Measurements from ENCODE around the gene PGC. TPM values are rescaled to one million over a fixed set of nuclear protein-coding genes. Genes with fewer than 3 reads are reported as not detected.

PGC gene
- total and polyA plus RNA-seq, 4 donors, result 19.2 to 1,394 (median 467) TPM

DNA sequence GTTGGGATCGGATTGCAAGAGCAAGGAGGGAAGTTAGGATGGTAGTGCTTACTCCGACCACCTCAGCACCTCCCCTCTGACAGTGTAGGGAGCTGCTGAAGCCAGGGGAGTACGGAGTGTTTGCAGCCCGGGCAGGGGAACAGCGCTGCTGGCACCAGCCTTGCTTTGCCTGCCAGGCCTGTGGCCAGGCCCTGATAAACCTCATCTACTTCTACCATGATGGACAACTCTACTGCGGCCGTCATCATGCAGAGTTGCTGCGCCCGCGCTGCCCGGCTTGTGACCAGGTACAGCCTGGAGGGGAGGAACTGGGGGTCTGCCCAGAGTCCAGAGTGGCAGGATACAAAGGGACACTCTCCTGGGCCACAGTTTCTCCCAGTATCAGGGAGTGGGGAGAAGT, 38.1 kb upstream of the PGC start:
- no peak overlapping the region for H3K4me3 ChIP-seq
- H3K27me3 ChIP-seq (ENCODE audit: control insufficient read depth in 3 of 3, insufficient read depth in 3 of 3, low read length in 2 of 3), result no peaks in the 10 kb centered on the region
- no peak for ATAC-seq (ENCODE audit: insufficient read depth, low FRiP score)
- no peak overlapping the region for H3K27ac ChIP-seq (ENCODE audit: low read depth in 1 of 2, low read length in 1 of 2)
- no peak for DNase-seq
- 72 to 78% methylated on average over 11 of the region's 11 CpGs for WGBS, 2 donors
- peaks cover 2 to 28% (median 16%) of the 10 kb centered on the region in 5 donors for H3K4me1 ChIP-seq (ENCODE audit: control insufficient read depth in 5 of 5, insufficient read depth in 5 of 5, low read length in 5 of 5)
- H3K36me3 ChIP-seq (ENCODE audit: control insufficient read depth in 4 of 4, insufficient read depth in 4 of 4, low read length in 4 of 4), result peaks cover 3 to 18% (median 9%) of the 10 kb centered on the region in 4 donors
- H3K9me3 ChIP-seq (ENCODE audit: control insufficient read depth in 4 of 4, insufficient read depth in 3 of 4, low read length in 3 of 4), result no peaks in the 10 kb centered on the region
- no peak overlapping the region for H3K9ac ChIP-seq (ENCODE audit: insufficient read depth in 1 of 2, low read length in 2 of 2)
- TF ChIP-seq, protein P1, sequence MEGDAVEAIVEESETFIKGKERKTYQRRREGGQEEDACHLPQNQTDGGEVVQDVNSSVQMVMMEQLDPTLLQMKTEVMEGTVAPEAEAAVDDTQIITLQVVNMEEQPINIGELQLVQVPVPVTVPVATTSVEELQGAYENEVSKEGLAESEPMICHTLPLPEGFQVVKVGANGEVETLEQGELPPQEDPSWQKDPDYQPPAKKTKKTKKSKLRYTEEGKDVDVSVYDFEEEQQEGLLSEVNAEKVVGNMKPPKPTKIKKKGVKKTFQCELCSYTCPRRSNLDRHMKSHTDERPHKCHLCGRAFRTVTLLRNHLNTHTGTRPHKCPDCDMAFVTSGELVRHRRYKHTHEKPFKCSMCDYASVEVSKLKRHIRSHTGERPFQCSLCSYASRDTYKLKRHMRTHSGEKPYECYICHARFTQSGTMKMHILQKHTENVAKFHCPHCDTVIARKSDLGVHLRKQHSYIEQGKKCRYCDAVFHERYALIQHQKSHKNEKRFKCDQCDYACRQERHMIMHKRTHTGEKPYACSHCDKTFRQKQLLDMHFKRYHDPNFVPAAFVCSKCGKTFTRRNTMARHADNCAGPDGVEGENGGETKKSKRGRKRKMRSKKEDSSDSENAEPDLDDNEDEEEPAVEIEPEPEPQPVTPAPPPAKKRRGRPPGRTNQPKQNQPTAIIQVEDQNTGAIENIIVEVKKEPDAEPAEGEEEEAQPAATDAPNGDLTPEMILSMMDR (IDR thresholded peaks at IDR 0.05; ENCODE audit: control extremely low read depth, extremely low read depth), result no peak

GRCh38 chr6:41784581-41785171, 37.5 kb upstream of the PGC start:
- H3K4me1 ChIP-seq (ENCODE audit: control insufficient read depth in 5 of 5, insufficient read depth in 5 of 5, low read length in 5 of 5), result peaks cover 2 to 28% (median 16%) of the 10 kb centered on the region in 5 donors
- no peak for ATAC-seq (ENCODE audit: insufficient read depth, low FRiP score)
- TF ChIP-seq, protein P1 (IDR thresholded peaks at IDR 0.05; ENCODE audit: control extremely low read depth, extremely low read depth), result no peak
- WGBS, 2 donors, result 43 to 67% methylated on average over 5 of the region's 5 CpGs
- H3K27ac ChIP-seq (ENCODE audit: low read depth in 1 of 2, low read length in 1 of 2), result peak overlapping the region in 1 of 2 donors; percentile 21
- H3K9ac ChIP-seq (ENCODE audit: insufficient read depth in 1 of 2, low read length in 2 of 2), result no peak overlapping the region
- DNase-seq, result no peak
- no peaks in the 10 kb centered on the region for H3K9me3 ChIP-seq (ENCODE audit: control insufficient read depth in 4 of 4, insufficient read depth in 3 of 4, low read length in 3 of 4)
- peaks cover 2 to 13% (median 6%) of the 10 kb centered on the region in 4 donors for H3K36me3 ChIP-seq (ENCODE audit: control insufficient read depth in 4 of 4, insufficient read depth in 4 of 4, low read length in 4 of 4)
- no peak overlapping the region for H3K4me3 ChIP-seq
- H3K27me3 ChIP-seq (ENCODE audit: control insufficient read depth in 3 of 3, insufficient read depth in 3 of 3, low read length in 2 of 3), result no peaks in the 10 kb centered on the region

DNA sequence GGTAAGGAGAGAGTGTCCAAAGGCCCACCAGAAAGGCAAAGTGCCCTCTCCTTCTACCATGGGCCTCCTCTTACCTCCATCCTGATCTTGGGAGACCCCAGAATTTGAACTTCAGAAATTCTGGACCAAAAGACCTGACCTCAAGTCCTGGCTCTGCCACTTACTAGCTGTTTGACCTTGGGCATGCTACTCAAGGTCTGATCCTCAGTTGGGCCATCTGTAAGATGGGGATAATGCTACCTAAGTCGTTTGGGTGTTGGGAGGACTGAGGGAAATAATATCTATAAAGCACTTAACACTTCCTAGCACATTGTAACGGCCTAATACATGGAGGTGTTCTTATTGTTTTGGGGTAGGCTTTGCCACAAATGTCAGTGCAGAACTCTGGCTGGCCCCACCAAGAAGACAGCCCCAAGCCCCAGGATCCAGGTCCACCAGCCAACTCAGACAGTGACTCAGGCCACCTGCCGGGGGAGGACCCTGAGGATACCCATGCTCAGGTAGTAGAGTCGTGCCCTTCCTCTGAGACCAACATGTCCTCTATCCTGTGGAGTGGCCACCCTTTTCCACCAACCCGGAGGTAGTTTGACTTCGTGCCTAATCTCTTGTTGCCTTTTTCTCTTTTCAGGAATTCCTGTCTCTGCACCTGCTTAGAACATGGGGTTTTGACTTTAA, 36.0 kb upstream of the PGC start:
- 80 to 86% methylated on average over 6 of the region's 6 CpGs for WGBS, 2 donors
- TF ChIP-seq, protein P1 (IDR thresholded peaks at IDR 0.05; ENCODE audit: control extremely low read depth, extremely low read depth), result no peak
- no peak for DNase-seq
- H3K36me3 ChIP-seq (ENCODE audit: control insufficient read depth in 4 of 4, insufficient read depth in 4 of 4, low read length in 4 of 4), result peaks cover 0 to 5% (median 0%) of the 10 kb centered on the region in 4 donors
- no peaks in the 10 kb centered on the region for H3K27me3 ChIP-seq (ENCODE audit: control insufficient read depth in 3 of 3, insufficient read depth in 3 of 3, low read length in 2 of 3)
- H3K27ac ChIP-seq (ENCODE audit: low read depth in 1 of 2, low read length in 1 of 2), result no peak overlapping the region
- no peak overlapping the region for H3K9ac ChIP-seq (ENCODE audit: insufficient read depth in 1 of 2, low read length in 2 of 2)
- no peaks in the 10 kb centered on the region for H3K9me3 ChIP-seq (ENCODE audit: control insufficient read depth in 4 of 4, insufficient read depth in 3 of 4, low read length in 3 of 4)
- ATAC-seq (ENCODE audit: insufficient read depth, low FRiP score), result no peak
- H3K4me3 ChIP-seq, result no peak overlapping the region
- H3K4me1 ChIP-seq (ENCODE audit: control insufficient read depth in 5 of 5, insufficient read depth in 5 of 5, low read length in 5 of 5), result peaks cover 4 to 37% (median 23%) of the 10 kb centered on the region in 5 donors

Data from lung (tissue), 12 donors.